Activated naive CD8-positive, alpha-beta T cell treated with anti-CD3 and anti-CD28 coated beads for 36 hours (primary cell): ENCODE results near the gene MEG3. TPM values are rescaled to one million over a fixed set of nuclear protein-coding genes. Genes with fewer than 3 reads are reported as not detected.
"Not testable (repeated sequence)": the region's sequence is repeated elsewhere in the genome, so short reads cannot be mapped to it uniquely, and the experiment has no call there.

ENCODE experiments used
- DNase-seq: peaks from one replicate; pipeline ENCODE4 v3.0.0; 2021
- H3K27ac Mint-ChIP-seq: one replicate; pipeline ENCODE4 v1.8.0; 2022; ENCODE audit warnings: mild to moderate bottlenecking, moderate library complexity, mixed read lengths
- H3K27me3 Mint-ChIP-seq: one replicate; pipeline ENCODE4 v1.8.0; 2022; ENCODE audit warnings: mild to moderate bottlenecking, mixed read lengths
- H3K36me3 Mint-ChIP-seq: one replicate; pipeline ENCODE4 v1.8.0; 2021; ENCODE audit warnings: mild to moderate bottlenecking, mixed read lengths
- H3K4me1 Mint-ChIP-seq: one replicate; pipeline ENCODE4 v1.8.0; 2021; ENCODE audit warnings: mixed read lengths
- H3K4me3 Mint-ChIP-seq: one replicate; pipeline ENCODE4 v1.8.0; 2022; ENCODE audit warnings: mild to moderate bottlenecking, moderate library complexity, mixed read lengths
- H3K9me3 Mint-ChIP-seq: one replicate; pipeline ENCODE4 v1.8.0; 2022; ENCODE audit warnings: mixed read lengths
- total RNA-seq, 2 experiments: library from RNA; stranded (reverse); gene quantifications; one replicate each; pipeline ENCODE4 v1.2.3, GENCODE V29; 2021

The MEG3 gene
- total RNA-seq, 2 experiments from 2014 or later, result 0.10 TPM; not detected in 1

DNA sequence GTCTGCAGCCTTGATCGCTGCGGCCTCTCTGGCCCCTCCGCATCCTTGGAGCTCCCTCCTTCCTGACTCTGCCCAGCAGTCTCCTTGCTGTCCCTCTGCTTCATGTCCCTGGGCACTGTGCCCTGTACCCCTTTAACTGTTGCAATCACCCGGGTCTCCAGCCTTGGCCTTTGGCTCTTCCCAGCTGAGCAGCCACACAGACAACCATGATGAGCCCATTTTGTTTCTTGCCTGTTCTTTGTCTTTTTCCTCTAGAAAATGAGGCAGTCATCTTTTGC lies 40.6 kb upstream of the MEG3 start:
- Mint-ChIP-seq H3K27me3 (no peaks in the 10 kb centered on the region), H3K4me3 (no peak overlapping the region), H3K9me3 (no peaks in the 10 kb centered on the region), H3K4me1 (no peaks in the 10 kb centered on the region), H3K27ac (no peak overlapping the region), H3K36me3 (no peaks in the 10 kb centered on the region)
- no peak for DNase-seq

- Mint-ChIP-seq H3K36me3 (no peaks in the 10 kb centered on the region), H3K27ac (no peak overlapping the region), H3K9me3 (no peaks in the 10 kb centered on the region), H3K27me3 (no peaks in the 10 kb centered on the region), H3K4me3 (no peak overlapping the region), H3K4me1 (no peaks in the 10 kb centered on the region)
- no peak for DNase-seq
These were observed 40.3 kb upstream of the MEG3 start for GRCh38 chr14:100785626-100786025.

- no peak overlapping the region for H3K4me3 Mint-ChIP-seq
- H3K36me3 Mint-ChIP-seq, result no peaks in the 10 kb centered on the region
- no peaks in the 10 kb centered on the region for H3K27me3 Mint-ChIP-seq
- no peaks in the 10 kb centered on the region for H3K9me3 Mint-ChIP-seq
- H3K27ac Mint-ChIP-seq, result no peak overlapping the region
- DNase-seq, result no peak
- no peaks in the 10 kb centered on the region for H3K4me1 Mint-ChIP-seq
These were observed 39.8 kb upstream of the MEG3 start for GRCh38 chr14:100786131-100786530.

DNA sequence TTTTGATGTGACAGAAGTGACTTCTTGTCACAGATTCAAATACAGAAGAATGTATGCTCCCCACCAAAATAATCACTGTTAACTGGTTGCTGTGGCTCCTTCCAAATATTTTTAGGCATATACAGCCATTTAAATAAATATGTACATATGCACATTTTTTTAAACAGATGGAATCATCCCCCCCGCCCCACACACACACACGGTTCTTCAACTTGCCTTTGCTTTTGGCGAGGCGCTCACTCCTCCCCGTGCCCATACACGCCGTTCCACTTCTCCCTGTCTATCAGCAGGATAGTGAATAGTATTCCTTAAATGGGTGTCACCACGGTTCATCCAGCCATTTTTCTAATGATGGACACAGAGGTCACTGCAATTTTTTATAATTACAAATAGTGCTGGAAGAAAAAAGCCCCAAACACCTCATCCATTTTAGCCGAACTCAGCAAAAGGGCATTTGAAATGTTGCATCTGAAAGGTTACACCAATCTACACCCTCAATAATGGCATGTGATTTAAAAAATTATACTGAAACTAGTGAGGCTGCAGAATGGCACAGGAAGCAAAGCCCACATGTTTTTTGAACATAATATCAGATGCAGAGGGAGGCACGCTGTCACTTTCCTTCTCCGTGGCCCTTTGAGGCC lies 39.2 kb upstream of the MEG3 start:
- Mint-ChIP-seq H3K27ac (no peak overlapping the region), H3K4me3 (no peak overlapping the region), H3K9me3 (no peaks in the 10 kb centered on the region), H3K27me3 (no peaks in the 10 kb centered on the region), H3K36me3 (no peaks in the 10 kb centered on the region), H3K4me1 (no peaks in the 10 kb centered on the region)
- DNase-seq, result no peak

DNA sequence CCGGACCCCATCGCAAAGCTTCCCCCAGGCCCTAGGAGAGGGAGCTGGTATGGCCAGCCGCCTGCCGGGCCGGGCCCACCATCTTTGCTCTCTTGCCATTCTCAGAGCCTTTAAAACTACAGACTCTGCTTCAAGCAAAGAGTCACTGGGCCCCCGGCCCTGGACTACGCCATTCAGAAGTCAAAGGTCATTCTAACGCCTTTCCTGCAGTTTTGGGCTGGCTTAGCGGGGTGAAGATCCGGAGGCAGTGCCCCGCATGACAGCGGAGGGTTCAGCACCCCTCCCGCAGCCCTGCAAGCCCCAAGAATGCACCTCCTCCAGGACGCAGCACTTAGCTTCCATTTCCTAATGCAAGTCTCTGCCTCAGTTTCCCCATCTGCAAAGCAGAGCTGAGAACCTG lies 38.3 kb upstream of the MEG3 start:
- H3K4me1 Mint-ChIP-seq, result no peaks in the 10 kb centered on the region
- no peak overlapping the region for H3K27ac Mint-ChIP-seq
- H3K9me3 Mint-ChIP-seq, result no peaks in the 10 kb centered on the region
- H3K4me3 Mint-ChIP-seq, result no peak overlapping the region
- no peaks in the 10 kb centered on the region for H3K36me3 Mint-ChIP-seq
- no peaks in the 10 kb centered on the region for H3K27me3 Mint-ChIP-seq
- no peak for DNase-seq

GRCh38 chr14:100788517-100788916 lies 37.4 kb upstream of the MEG3 start:
- H3K27me3 Mint-ChIP-seq, result peaks cover 5% of the 10 kb centered on the region
- H3K36me3 Mint-ChIP-seq, result no peaks in the 10 kb centered on the region

GRCh38 chr14:100788942-100789341 lies 37.0 kb upstream of the MEG3 start:
- no peak for DNase-seq
- no peaks in the 10 kb centered on the region for H3K9me3 Mint-ChIP-seq
- no peaks in the 10 kb centered on the region for H3K36me3 Mint-ChIP-seq
- H3K27ac Mint-ChIP-seq, result no peak overlapping the region
- no peaks in the 10 kb centered on the region for H3K4me1 Mint-ChIP-seq
- peaks cover 5% of the 10 kb centered on the region for H3K27me3 Mint-ChIP-seq
- no peak overlapping the region for H3K4me3 Mint-ChIP-seq

More at GRCh38 chr14:100788517-100788916, 37.4 kb upstream of the MEG3 start:
- Mint-ChIP-seq H3K9me3 (no peaks in the 10 kb centered on the region), H3K4me1 (no peaks in the 10 kb centered on the region), H3K27ac (no peak overlapping the region), H3K4me3 (no peak overlapping the region)
- DNase-seq, result no peak

- Mint-ChIP-seq H3K27me3 (peaks cover 5% of the 10 kb centered on the region), H3K4me1 (no peaks in the 10 kb centered on the region), H3K9me3 (no peaks in the 10 kb centered on the region), H3K27ac (no peak overlapping the region), H3K4me3 (no peak overlapping the region), H3K36me3 (no peaks in the 10 kb centered on the region)
- DNase-seq, result no peak
These were observed 36.2 kb upstream of the MEG3 start for GRCh38 chr14:100789460-100790417.

- Mint-ChIP-seq H3K27me3 (peaks cover 5% of the 10 kb centered on the region), H3K27ac (no peak overlapping the region), H3K9me3 (no peaks in the 10 kb centered on the region), H3K4me1 (no peaks in the 10 kb centered on the region), H3K36me3 (no peaks in the 10 kb centered on the region), H3K4me3 (no peak overlapping the region)
- DNase-seq, result no peak
These were observed 35.2 kb upstream of the MEG3 start for GRCh38 chr14:100790502-100791347.

- no peak overlapping the region for H3K27ac Mint-ChIP-seq
- no peaks in the 10 kb centered on the region for H3K36me3 Mint-ChIP-seq
- no peaks in the 10 kb centered on the region for H3K4me1 Mint-ChIP-seq
- H3K4me3 Mint-ChIP-seq, result no peak overlapping the region
- H3K9me3 Mint-ChIP-seq, result no peaks in the 10 kb centered on the region
- H3K27me3 Mint-ChIP-seq, result peaks cover 5% of the 10 kb centered on the region
- no peak for DNase-seq
These were observed 34.6 kb upstream of the MEG3 start for GRCh38 chr14:100791348-100791735.

DNA sequence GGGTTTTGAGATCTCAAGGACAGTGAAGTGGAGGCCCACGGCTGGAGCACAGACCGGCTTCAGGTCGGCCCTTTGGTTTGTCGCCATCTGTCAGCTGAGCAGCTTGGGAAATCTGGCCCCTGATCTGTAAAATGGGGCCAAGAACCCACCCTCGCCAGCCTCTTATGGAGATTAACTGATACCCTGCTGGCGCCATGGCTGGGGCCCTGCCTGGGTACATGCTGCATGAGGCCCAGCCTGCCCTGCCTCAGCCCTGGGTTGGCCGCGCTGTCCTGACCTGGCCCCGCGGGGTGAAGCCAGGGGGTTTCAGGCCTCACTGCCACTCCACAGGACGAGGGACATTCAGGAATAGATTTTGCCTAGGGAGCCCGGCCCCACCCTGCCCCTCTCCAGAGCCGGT lies 33.9 kb upstream of the MEG3 start:
- H3K27ac Mint-ChIP-seq, result no peak overlapping the region
- H3K4me1 Mint-ChIP-seq, result no peaks in the 10 kb centered on the region
- no peak for DNase-seq
- H3K9me3 Mint-ChIP-seq, result no peaks in the 10 kb centered on the region
- H3K4me3 Mint-ChIP-seq, result no peak overlapping the region
- peaks cover 5% of the 10 kb centered on the region for H3K27me3 Mint-ChIP-seq
- no peaks in the 10 kb centered on the region for H3K36me3 Mint-ChIP-seq

- no peak for DNase-seq
- Mint-ChIP-seq H3K27me3 (peaks cover 5% of the 10 kb centered on the region), H3K4me1 (no peaks in the 10 kb centered on the region), H3K36me3 (no peaks in the 10 kb centered on the region), H3K27ac (no peak overlapping the region), H3K4me3 (no peak overlapping the region), H3K9me3 (no peaks in the 10 kb centered on the region)
These were observed 29.0 kb upstream of the MEG3 start for GRCh38 chr14:100796946-100797345.

- no peak overlapping the region for H3K27ac Mint-ChIP-seq
- H3K36me3 Mint-ChIP-seq, result no peaks in the 10 kb centered on the region
- H3K4me3 Mint-ChIP-seq, result no peak overlapping the region
- H3K4me1 Mint-ChIP-seq, result no peaks in the 10 kb centered on the region
- no peaks in the 10 kb centered on the region for H3K27me3 Mint-ChIP-seq
- no peak for DNase-seq
- H3K9me3 Mint-ChIP-seq, result no peaks in the 10 kb centered on the region
These were observed 25.9 kb upstream of the MEG3 start for GRCh38 chr14:100800041-100800440.

DNA sequence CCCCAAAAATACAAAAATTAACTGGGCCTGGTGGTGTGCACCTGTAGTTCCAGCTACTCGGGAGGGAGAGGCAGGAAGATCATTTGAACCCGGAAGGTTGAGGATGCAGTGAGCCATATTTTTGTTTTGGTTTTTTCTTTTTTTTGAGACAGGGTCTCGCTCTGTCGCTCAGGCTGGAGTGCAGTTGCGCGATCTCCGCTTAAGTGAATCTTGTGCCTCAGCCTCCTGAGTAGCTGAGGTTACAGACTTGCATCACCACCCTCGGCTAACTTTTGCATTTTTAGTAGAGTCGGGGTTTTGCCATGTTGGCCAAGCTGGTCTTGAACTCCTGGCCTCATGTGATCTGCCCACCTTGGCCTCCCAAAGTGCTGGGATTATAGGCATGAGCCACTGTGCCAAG lies 24.5 kb upstream of the MEG3 start:
- not testable (repeated sequence) for H3K27me3 Mint-ChIP-seq

DNA sequence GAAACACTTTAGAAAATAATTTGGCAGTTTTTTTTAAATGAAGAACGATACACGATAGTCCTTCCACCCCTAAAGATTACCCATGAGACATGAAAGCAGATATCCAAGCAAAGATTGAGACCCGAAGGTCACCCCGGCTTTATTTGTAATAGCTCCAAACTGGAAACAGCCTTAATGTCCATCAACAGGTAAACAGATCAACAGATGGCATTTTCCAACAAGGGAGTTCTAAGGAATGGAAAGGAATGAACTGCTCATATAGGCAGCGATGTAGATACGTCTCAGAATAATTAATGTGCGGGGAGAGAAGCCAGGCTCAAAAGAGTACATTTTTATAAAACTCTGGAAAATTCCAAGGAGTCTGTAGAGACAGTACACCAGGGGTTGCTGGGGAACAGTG lies 23.7 kb upstream of the MEG3 start:
- Mint-ChIP-seq H3K27ac (no peak overlapping the region), H3K27me3 (no peaks in the 10 kb centered on the region), H3K4me3 (no peak overlapping the region), H3K9me3 (no peaks in the 10 kb centered on the region), H3K4me1 (no peaks in the 10 kb centered on the region), H3K36me3 (no peaks in the 10 kb centered on the region)
- no peak for DNase-seq

More for the DNA sequence above, 24.5 kb upstream of the MEG3 start:
- not testable (repeated sequence) for H3K4me1 Mint-ChIP-seq, H3K36me3 Mint-ChIP-seq, H3K27ac Mint-ChIP-seq, H3K4me3 Mint-ChIP-seq, DNase-seq, H3K9me3 Mint-ChIP-seq
